KG1 (cell line): ENCODE data around the gene UFD1.

Experiments
- DNase-seq: peaks from one replicate; lab custom pipeline; 2025; lab: John Stamatoyannopoulos, UW

Gene UFD1

DNA sequence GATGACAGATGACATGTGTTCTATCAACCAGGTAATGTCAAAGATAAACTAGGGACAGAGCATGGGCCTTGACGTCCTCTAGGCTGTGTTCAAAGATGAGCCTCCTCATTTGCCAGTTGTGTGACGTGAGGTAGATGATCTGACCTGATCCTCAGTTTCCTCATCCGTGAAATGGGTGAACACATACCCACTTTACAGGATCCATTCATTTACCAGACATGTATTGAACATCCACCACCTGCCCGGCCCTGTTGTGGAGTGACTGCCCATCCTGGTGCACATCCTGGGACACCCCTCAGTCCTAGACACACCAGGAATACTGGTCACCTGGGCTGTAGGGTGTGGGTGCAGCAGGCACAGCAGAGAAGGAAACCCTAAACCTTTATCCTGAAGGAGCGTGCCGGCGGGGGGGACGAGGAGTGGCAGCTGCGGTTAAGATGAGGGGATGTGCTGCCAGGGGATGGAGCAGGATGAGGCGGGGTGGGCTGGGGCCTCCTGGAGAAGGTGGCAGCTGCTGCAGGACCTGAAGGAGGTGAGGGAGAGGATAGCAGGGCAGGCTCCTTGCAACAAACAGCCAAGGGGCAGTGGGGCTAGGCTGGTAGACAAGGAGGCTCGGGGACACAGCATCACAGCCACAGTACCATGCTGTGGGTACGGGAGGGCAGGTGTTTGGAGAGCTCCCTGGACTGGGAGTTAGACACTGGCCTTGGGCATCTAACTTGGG lies 36.8 kb upstream of the UFD1 start:
- no peak for DNase-seq

DNA sequence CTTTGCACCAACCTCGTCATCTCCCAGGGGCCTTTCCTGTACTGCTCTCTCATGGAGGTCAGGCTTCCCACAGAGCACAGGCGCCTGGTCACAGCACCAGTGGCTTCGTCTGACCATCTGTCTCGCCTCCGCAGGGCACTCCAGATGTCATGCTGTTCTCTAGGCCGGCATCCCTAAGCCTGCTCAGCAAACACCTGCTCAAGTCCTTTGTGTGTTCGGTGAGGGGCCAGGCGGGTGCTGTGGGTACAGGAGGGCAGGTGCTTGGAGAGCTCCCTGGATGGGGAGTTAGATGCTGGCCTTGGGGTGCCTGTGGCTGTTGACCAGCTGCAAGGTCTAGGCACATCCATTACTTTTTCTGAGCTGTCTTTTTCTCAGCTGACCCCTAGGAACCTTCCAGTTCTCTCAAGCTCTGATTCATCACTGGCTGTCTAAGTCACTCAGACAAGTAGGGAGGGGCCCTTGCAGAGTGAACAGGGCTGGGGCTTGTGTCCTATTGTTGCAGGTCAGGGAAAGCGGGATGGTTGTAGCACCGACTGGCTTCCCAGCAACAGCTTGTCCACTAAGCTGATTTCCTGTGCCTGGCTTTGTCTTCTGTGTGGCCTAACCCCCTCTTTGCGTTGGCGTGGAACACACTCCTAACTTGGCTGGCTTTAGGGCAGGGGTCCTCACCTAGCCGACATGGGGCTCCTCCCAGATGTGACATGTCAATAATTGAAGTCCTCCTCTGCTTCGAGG lies 36.0 kb upstream of the UFD1 start:
- DNase-seq, result no peak

DNA sequence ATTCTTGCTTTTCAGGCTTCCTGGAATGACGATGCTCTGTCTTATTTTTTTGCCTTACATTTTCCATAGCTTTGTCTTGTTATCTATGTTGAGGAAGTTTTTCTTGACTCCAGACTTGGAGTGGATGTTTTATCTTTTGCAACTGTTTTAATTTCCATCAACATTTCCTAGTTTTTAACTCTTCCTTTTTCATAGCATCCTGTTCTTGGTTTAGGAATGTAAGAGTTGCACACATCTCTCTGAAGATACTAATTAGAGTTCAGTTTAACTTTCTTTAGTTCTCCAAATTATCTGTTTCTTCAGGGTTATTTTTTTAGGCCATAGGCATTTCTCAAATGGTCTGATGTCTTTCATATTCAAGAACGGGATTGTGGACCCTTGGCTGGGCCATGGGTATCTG lies 34.8 kb upstream of the UFD1 start:
- DNase-seq, result no peak

DNA sequence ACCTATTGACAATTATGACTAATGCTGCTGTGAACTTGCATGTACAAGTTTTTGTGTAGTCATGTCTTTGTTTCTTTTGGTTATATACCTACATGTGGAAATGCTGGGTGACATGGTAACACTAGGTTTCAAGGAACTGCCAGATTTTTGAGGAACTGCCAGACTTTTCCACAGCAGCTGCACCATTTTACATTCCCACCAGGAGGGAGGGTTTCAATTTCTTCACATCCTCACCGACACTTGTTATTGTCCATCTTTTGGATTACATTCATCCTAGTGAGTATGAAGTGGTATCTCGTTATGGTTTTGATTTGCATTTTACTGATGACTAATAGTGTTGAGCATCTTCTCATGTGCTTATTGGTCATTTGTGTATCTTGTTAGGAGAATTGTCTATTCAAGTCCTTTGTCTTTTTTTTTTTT lies 31.9 kb upstream of the UFD1 start:
- DNase-seq, result no peak

DNA sequence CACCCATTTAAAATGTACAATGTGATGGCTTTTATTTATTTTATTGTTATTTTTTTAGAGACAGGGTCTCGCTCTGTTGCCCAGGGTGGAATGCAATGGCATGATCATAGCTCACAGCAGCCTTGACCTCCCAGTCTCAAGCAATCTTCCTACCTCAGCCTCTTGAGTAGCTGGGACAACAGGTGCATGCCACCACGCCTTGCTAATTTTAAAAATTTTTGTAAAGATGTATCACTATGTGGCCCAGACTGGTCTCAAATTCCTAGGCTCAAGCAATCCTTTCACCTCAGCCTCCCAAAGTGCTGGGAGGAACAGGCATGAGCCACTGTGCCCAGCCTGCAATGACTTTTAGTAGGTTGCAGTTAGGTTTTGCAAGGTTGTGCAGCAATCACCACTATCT lies 30.9 kb upstream of the UFD1 start:
- DNase-seq, result no peak

DNA sequence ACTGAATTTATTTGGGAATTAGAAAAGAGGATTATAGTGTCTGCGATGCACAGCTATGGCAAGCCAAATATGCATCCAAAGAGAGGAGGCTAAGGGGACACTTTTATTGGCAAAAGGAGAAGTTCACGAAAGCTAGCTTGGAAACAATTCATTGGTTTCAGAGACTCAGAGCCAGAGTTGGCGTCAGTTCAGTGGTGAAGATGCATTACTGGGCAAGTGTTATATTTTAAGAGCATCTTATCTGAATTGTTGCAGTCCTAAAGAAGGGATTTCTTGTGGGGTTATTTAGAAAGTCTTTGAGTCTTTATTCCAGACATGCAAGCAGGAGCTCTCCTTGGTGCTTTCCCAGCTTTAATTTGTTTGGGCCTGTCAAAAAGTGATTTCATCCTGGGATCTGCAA lies 30.2 kb upstream of the UFD1 start:
- DNase-seq, result no peak

DNA sequence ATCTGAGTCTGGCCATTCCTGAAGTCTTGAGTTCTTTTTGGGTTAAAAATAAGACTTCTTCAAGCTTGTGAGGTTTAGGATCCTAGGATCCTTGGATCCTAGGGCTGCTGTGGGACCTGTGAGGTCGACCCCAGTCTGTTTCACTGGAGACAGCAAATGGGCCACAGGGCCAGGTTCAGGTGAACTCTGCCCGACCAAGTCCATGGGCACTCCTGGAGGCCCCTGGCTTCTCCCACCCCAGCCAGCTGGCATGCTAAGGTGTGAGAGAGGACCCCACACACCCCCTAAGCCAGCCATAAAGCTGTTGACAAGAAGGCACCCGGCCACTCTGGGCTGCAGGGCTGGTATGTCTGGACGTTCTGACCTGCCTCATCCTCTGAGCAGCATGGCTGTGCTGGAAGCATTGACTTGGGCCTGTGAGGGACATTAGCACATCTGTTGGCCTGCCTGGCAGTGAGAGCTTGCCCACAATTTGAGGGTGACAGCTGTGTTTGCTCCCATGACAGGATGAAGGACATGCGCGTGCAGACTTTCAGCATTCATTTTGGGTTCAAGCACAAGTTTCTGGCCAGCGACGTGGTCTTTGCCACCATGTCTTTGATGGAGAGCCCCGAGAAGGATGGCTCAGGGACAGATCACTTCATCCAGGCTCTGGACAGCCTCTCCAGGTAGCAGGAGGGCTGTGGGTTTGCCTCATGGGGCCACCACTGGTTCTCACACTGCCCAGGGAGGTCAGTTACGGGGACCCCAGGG lies 29.2 kb upstream of the UFD1 start:
- no peak for DNase-seq

DNA sequence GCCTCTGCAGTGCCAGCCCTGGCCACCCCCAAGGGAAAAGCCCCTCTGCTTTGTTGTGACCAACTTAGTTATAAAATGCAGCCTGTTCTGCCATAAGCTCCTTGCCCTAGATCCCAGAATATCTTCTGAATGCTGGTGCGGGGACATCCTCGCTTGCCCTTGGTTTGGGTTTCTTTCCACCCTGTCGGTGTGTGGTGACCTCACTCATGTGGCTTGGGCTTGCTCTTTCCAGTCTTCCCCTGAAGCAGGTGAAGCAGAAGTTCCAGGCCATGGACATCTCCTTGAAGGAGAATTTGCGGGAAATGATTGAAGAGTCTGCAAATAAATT lies 28.5 kb upstream of the UFD1 start:
- DNase-seq, result no peak

DNA sequence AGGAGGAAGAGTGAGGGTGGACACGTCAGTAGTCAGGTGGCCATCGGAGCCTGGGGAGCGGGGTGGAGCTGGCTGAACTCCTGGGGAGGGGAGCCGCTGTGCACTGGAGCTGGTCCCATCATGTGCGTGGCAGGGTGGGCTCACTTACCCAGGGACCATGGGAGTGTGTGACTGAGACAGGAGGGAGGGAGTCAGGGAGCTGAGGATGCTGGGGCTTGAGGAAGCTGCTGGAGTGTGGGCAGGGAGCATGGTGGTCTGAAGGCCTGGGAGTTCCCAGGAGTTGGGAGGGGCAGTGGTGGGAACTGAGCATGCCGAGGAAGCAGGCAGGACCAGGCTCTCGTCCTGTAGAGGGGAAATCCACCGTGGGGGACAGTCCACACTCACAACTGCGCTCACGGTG lies 27.2 kb upstream of the UFD1 start:
- no peak for DNase-seq

DNA sequence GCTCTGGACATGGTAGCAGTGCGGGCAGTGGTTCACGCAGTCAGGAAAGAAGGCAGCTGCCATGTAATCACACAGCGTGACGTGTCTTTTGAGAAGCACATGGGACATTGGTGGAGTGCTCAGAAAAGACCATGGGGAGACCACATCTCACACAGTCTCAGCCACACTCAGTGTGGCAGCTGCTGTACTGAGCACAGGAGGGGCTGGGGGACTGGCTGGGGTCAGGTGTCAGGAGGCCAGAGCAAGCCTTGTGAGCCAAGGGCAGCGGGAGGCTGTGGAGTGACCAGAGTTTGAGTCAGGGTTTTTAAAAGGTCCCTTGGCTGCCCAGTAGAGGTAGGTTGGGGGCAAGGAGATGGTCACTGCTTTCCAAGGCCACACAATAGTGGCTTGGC lies 26.7 kb upstream of the UFD1 start:
- no peak for DNase-seq

DNA sequence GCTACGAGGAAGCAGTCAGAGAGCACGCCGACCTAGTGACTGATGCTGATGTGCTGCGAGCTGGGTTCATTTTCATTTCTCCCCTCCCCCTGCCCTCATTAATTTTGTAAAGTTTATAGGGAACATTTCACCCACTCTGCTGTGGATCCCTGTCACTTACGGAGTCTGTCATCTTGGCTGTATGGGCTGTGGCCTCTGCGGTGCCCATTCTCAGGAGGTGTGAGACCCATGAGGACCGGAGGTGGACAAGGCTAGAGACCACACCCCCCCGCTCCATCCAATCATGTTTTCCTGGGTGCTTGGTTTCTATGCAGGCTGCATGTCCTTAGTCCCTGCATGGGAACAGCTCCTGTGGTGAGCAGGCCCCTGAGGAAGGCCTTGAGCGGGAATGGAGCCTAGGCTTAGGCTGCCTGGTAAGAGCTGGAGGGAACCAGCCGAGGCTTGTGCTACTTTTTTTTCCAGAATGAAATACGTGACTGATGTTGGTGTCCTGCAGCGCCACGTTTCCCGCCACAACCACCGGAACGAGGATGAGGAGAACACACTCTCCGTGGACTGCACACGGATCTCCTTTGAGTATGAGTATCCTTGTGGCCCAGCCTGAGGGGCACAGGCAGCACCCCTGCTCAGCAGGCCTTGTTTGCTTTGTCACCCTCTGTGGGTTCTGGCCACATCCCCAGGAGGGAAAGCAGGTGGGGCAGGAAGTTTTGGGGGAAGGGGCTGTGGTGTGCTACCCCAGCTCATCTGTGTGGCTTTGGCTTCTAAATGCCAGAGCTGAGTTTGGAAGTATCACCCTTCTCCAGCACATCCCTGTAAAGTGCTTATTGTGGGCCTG lies 26.1 kb upstream of the UFD1 start:
- DNase-seq, result no peak

DNA sequence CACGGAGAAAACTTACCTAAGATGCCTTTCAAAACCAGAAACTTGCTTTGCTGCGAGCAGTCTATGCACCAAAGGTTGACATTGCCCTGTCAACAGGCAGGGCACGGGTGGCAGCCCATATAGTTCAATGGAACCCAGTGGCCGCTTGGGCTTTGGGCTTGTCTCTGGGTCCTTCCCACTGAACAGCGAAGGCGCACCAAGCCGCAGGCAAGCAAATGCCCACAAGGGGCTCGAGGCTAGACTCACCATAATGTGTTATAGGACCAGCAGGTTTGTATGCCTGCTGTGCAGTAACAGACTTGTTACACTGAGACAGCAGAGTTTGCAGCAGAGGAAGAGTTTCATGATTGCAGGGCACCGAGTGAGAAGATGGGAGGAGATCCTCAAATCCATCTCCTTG lies 24.9 kb upstream of the UFD1 start:
- DNase-seq, result no peak

DNA sequence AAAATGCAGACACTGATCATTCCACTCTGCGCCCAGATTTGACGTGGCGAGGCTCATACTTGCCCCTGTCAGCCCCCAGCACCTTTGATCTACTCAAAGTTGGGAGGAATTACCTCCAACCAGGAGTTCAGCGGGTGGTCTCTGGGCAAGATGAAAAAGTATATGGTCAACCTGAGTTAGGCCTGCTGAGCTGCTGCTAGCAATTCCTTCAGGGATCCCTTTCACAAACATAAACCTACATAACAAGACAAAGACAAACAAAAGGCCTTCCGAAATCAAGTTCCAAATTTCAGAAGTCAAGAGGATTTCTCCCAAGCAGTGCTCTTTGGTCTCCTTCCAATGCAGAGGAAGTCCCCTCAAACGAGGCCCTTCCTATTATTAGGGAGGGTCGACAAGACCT lies 24.4 kb upstream of the UFD1 start:
- no peak for DNase-seq

DNA sequence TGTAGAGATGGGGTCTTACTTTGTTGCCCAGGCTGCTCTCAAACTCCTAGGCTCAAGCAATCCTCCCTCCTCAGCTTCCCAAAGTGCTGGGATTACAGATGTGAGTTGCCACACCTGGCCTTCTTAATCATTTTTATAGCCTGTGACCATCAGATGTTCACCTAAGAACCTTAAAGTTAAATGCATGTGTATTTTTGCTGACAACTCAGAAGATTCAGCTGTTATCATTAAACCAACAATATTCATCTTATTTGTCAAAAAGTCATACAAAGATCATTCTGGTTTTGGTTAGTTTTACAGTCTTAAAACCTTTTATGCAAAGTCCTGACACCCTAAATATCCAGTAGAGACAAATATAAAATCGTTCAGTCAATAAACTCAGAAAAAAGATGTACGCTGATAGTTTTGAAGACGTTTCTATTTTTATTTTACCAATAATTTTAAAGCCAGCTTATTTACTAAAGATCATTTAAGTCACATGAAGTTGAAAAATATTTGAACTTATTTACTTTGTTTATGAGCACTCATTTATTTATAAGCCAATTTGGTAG lies 23.0 kb upstream of the UFD1 start:
- no peak for DNase-seq

DNA sequence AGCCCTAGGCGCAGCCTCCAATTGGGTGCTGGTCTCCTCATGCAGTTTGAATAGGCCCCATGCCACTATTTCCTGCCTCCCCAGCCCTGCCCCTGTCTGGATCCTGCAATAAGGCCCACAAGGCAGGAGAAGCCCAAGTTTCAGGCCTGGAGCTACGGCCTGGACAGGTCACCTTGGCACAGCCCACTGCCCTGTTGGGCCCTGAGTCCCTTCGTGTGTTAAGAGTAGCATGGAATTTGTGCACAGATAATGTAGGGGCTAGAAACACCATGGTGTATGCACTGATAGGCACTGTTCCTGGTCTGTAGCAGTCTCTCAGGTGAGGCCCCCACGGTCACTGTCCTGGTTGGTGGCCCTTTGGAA lies 20.9 kb upstream of the UFD1 start:
- no peak for DNase-seq

DNA sequence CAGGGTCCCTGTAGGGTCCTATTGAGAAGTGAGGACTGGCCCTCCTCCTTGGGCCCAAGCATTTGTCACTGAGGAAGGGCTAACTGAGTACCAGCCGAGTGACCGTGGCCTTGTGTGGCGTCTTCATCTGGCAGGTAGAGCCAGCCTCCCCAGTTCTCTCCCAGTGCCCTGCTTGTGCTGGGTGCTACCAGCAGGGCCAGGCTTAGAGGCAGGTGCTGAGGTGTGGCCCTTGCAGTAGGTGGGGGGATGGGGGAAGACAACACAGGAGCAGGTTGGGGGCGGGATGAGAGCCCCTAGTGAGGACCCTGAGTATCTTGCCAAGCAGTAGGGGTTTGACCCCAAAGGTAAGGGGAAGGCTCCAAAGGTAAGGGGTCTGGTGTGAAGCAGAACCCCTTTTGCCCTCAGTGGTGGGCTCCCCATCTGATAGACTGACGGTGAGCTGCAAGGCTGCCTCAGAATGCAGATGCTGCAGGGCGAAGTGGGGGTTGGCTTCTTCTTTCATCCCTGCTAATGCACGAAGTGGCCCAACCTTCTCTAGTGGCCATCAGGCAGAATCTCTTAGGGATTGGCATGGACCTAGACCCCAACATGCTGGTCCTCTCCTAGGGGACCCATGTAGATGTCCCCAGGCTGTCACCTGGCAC lies 20.4 kb upstream of the UFD1 start:
- no peak for DNase-seq

DNA sequence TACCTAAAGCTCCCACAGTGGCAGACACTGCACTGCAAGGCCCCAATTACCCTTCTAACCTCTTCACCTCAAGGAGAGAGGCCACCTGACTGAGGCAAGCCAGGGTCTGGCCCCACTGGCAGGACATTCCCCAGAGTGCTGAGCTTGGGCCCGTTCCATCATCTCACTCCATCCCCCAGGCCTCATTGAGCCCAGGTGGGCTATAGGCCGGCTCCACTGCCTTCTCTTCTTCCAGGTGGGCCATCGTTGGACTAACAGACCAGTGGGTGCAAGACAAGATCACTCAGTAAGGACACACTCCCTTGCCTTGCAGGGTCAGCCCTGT lies 19.8 kb upstream of the UFD1 start:
- DNase-seq, result no peak

DNA sequence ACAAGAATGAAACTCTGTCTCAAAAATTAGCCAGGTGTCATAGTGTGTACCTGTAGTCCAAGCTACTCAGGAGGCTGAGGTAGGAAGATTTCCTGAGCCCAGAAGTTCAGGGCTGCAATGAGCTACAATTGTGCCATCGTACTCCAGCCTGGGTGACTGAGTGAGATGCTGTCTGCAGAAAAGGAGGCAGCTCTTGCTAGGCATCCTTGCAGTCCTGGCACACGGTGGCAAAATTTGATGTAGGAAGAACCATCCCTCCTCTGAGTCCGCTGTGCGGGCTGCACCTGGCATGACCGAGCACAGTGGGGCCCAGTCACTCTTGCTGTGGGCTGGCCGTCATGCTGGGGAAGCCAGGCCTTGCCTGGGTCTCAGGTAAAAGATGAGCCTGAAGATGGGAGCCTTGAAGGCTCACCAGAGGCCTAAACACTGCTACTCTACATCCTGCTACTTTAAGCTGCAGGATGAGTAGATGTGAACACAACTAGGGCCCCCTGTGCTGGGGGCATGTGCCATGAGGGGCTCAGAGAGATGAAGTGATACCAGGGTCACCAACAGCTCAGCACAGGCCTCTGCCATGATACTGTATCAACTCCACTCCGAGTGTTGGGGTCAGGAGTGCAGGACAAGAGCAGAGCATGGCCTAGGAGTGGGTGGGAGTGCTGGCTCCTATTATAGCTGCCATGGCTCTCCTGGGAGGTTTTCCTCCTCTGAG lies 19.3 kb upstream of the UFD1 start:
- DNase-seq, result no peak

DNA sequence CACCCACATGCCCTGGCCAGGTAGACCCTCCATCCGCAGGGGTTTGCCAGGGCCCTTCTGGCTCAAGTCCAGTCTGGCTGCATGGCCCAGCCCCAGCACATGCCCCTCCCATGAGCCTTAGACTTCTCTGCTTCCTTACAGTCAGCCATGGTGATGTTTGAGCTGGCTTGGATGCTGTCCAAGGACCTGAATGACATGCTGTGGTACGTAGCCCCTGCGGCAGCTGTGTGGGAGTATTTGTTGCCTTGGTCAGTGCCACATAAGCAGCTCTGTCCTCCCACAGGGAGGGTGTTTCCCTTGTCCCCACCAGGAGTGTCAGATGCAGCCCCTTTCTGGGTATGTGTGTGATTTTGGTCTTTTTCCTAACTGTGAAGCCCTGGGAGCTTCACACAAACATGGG lies 18.3 kb upstream of the UFD1 start:
- no peak for DNase-seq

DNA sequence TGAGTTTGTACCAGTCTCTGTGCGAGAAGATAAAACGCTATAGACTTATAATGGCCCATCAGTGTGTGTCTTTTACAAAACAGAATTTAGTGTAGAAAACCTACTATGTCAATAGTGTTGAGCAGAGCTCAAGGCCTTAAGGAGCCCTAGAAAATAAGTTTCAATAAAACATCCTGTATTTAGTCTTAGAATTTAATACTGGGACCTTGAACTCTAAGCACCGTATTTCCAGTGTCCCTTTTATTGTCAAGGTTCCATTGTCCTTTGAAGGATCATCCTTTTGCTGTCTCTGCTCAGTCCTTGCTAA lies 17.3 kb upstream of the UFD1 start:
- no peak for DNase-seq

DNA sequence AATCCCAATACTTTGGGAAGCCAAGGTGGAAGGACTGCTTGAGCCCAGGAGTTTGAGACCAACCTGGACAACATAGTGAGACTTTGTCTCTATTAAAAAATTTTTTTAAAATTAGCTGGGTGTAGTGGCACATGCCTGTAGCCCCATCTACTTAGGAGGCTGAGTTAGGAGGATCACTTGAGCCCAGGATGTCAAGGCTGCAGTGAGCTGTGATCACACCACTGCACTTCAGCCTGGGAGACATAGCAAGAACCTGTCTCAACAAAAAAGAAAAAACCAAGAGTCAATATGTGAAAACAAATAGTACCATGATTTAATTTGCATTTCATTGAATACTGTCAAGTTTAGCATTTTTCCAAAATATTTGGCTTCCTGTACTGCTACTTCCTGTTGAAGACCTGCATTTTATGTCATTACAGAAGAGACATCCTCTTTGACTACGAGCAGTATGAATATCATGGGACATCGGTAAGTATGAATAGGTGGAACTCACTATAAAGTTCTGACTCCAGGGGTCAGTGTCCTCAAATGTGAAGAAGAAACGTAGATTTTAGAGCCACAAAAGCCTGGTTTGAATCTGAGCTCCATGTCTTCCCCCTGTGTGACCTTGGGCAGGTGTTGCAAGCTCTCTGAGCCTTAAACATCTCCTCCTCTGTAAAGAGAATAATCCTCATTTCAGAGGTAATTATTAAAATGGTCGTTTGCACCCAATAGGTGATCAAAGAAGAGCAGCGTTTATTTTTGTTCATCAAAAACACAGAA lies 16.8 kb upstream of the UFD1 start:
- DNase-seq, result no peak
